Neuron (in vitro differentiated cells): ENCODE data around the gene ATP13A3.
"Not testable (repeated sequence)": the region's sequence is repeated elsewhere in the genome, so short reads cannot be mapped to it uniquely, and the experiment has no call there.

Experiments
- H2AFZ ChIP-seq: one replicate; pipeline ENCODE4 v1.6.1; 2013; ENCODE audit warnings: low read depth, mild to moderate bottlenecking, inconsistent platforms, low read length, moderate library complexity
- H3K27me3 ChIP-seq: one replicate; pipeline ENCODE4 v1.6.1; 2013; ENCODE audit warnings: low read length; ENCODE audit not compliant: insufficient read depth
- H3K36me3 ChIP-seq: one replicate; pipeline ENCODE4 v1.6.1; 2013; ENCODE audit warnings: low read length; ENCODE audit not compliant: insufficient read depth
- H3K4me1 ChIP-seq: one replicate; pipeline ENCODE4 v1.6.1; 2013; ENCODE audit warnings: low read length; ENCODE audit not compliant: insufficient read depth
- H3K4me3 ChIP-seq: 2 replicates; pipeline ENCODE4 v1.5.1; 2013; ENCODE audit warnings: mild to moderate bottlenecking, low read length, moderate library complexity
- H3K9me3 ChIP-seq: one replicate; pipeline ENCODE4 v1.6.1; 2013; ENCODE audit warnings: low read length

The ATP13A3 gene

DNA sequence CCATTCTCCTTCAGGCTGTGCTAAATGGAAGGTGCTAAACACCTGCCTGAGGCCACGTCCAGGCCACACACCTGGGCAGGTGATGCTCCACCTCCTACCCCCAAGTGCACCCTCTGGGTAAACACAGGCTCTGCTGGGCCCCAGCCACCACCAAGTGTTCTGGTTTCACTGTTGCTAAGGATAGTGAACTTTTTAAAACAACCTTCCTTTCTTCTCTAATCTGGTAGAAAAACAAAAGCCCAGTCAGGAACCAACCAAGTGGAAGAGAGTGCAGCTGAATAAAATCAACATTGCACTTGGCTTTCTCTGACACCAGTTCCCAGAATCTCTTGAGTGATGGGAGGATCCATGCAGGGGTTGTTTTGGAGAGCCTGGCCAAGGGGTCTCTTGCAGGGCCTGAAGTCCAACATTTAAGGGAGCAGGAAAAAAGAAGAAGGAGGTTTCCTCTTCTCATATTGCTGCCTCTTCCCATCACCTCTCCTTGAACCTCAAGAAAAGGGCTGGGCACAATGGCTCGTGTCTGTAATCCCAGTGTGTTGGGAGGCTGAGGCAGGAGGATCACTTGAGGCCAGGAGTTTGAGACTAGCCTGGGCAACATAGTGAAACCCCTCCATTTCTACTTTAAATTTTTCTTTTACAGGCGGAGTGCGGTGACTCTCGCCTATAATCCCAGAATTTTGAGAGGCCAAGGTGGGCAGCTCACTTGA lies 26.2 kb upstream of the ATP13A3 start:
- Histone ChIP-seq H3K4me1 (no peaks in the 10 kb centered on the region), H3K27me3 (no peaks in the 10 kb centered on the region), H3K4me3 (no peak overlapping the region), H3K36me3 (no peaks in the 10 kb centered on the region), H3K9me3 (no peaks in the 10 kb centered on the region), H2AFZ (no peak overlapping the region)

DNA sequence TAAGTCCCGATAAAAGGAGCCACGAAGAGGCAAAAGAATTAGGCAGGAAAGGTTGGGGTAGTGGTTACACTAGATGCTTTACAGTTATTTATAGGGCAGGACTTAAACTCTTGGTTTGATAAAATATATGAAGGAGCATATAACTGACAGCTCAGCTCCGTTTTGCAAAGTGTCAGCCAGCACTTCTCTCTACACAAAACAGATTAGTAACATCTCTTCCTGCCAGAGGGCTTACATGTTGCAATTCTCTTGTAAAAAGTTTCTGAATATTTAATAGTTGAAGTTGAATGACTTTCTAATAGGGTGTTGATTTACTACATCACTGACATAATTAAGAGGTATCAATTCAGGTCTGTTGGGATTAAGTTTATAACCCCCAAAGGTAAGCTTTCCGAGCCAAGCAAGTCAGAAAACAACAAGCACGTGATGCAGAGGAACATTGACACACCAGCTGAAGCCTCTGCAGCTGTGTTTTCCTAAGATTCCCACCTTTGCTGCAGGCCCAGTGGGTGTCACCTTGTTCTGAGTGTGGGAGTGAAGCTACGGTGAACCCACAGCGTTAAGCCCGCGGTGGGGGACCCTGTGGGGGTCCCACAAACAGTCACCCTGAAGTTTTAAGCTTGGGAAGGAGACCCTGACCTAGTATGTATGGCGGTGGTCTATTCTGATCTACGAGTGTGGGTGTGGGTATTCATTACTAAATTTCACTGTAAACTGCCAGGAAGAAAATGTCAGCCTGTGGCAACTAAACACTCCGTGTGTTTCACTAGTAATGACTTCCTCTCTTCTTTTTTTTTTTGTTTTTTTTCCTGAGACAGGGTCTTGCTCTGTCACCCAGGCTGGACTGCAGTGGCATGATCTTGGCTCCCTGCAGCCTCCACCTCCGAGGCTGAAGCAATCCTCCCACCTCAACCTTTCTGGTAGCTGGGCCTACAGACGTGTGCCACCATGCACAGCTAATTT lies 22.0 kb upstream of the ATP13A3 start:
- H2AFZ ChIP-seq, result no peak overlapping the region
- H3K27me3 ChIP-seq, result no peaks in the 10 kb centered on the region
- no peak overlapping the region for H3K4me3 ChIP-seq
- no peaks in the 10 kb centered on the region for H3K4me1 ChIP-seq
- H3K9me3 ChIP-seq, result no peaks in the 10 kb centered on the region
- H3K36me3 ChIP-seq, result no peaks in the 10 kb centered on the region

DNA sequence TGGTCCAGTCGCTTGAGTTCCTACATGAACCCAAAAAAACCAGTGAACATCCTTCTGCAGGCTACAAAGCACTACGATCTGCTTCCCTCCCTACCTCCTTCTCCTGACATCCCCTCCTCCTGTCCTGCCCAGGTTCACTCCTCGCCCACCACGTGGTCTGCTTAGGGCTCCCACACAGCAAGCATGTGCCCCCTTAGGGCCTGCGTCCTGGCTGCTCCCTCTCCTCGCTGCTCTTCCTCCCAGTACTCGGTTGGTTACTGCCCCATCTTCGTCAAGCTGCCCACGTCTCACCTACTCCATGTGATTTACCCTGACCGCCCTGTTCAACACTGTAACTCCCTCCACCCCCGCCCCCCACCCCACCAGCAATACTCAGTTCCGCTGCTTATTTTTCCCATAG lies 20.8 kb upstream of the ATP13A3 start:
- Histone ChIP-seq H3K9me3 (no peaks in the 10 kb centered on the region), H3K4me1 (no peaks in the 10 kb centered on the region), H3K27me3 (no peaks in the 10 kb centered on the region)

DNA sequence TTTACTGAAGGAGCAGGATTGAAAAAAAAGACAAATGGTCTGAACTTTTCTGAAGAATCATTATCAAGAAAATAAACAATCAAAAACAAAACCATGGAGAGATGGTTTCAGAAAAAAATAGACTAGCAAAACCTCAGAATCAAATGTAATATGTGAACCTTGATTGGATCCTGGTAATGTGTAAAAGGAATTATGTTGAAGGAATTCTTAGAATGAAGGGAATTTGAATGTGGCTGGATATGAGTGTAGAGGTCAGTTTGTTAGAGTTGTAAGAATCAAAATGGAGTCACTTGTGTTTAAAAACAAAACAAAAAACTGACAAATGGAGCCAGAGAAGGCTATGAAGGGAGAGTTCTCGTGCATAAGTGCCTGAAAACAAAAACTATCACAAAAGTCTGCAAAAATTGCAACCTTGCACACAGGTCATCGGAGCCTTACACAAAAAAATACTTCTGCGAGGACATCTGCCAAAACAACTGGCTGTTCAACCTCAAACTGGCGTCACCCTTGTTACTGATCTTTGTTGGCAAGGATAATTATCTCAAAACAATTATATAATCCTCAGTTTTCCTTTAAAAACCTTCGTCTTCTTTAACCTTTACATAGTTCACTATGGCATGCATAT lies 19.1 kb upstream of the ATP13A3 start:
- Histone ChIP-seq H3K9me3 (peaks cover 2% of the 10 kb centered on the region), H2AFZ (no peak overlapping the region)

More for the DNA sequence above, 20.8 kb upstream of the ATP13A3 start:
- Histone ChIP-seq H3K36me3 (no peaks in the 10 kb centered on the region), H2AFZ (no peak overlapping the region), H3K4me3 (no peak overlapping the region)

DNA sequence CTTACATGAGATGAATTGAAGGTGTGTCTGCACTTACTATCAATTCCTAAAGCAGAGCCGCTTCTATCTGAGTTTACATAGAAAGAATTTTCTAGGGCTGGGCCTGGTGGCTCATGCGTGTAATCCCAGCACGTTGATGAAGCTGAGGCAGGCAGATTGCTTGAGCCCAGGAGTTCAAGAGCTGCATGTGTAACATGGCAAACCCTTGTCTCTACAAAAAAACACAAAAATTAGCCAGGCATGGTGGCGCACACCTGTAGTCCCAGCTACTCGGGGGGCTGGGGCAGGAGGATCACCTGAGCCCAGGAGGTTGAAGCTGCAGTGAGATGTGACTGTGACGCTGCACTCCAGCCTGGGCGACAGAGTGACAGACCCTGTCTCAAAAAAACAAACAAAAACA lies 18.1 kb upstream of the ATP13A3 start:
- H3K36me3 ChIP-seq, result no peaks in the 10 kb centered on the region
- no peaks in the 10 kb centered on the region for H3K4me1 ChIP-seq
- no peak overlapping the region for H3K4me3 ChIP-seq
- no peaks in the 10 kb centered on the region for H3K27me3 ChIP-seq
- H3K9me3 ChIP-seq, result peaks cover 2% of the 10 kb centered on the region
- no peak overlapping the region for H2AFZ ChIP-seq

More for the DNA sequence above, 19.1 kb upstream of the ATP13A3 start:
- H3K4me3 ChIP-seq, result no peak overlapping the region
- H3K36me3 ChIP-seq, result no peaks in the 10 kb centered on the region
- no peaks in the 10 kb centered on the region for H3K4me1 ChIP-seq
- no peaks in the 10 kb centered on the region for H3K27me3 ChIP-seq

DNA sequence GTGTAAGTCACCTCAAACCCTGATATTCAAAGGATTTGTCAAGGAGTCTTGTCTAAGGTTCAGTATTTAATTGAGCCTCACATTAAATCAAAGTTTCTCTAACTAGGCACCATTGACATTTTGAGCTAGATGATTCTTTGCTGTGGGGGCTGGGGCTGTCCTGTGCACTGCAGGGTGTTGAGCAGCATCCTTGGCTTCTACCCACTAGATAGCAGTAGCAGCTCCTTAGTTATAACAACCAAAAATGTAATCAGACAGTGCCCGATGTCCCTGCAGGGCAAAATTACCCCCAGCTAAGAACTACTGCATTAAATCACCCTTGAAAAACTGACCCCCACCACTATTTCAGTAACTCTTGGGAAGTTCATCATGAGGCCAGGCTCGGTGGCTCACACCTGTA lies 17.3 kb upstream of the ATP13A3 start:
- Histone ChIP-seq H3K4me3 (no peak overlapping the region), H3K9me3 (peaks cover 2% of the 10 kb centered on the region), H3K27me3 (no peaks in the 10 kb centered on the region), H3K4me1 (no peaks in the 10 kb centered on the region), H3K36me3 (no peaks in the 10 kb centered on the region), H2AFZ (no peak overlapping the region)

DNA sequence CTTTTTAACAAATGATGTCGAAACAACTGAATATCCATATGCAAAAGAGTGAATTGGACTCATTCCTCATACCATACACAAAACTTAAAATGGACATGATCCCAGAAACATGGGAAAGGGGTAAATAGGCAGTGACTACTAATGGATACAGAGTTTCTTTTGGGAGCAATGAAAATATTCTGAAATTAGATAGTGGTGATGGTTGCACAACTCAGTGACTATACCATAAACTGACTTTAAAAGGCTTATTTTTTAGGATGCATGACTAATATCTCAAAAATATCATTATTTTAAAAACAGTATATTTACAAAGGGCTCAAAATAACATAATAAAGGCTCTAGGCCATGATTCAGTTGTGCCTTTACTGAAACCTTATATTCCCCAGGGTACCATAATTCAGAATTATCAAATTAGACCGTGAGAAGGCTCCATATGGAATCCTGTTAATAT lies 16.3 kb upstream of the ATP13A3 start:
- Histone ChIP-seq H3K36me3 (no peaks in the 10 kb centered on the region), H3K4me1 (no peaks in the 10 kb centered on the region), H2AFZ (no peak overlapping the region), H3K9me3 (peaks cover 2% of the 10 kb centered on the region), H3K4me3 (no peak overlapping the region), H3K27me3 (no peaks in the 10 kb centered on the region)

DNA sequence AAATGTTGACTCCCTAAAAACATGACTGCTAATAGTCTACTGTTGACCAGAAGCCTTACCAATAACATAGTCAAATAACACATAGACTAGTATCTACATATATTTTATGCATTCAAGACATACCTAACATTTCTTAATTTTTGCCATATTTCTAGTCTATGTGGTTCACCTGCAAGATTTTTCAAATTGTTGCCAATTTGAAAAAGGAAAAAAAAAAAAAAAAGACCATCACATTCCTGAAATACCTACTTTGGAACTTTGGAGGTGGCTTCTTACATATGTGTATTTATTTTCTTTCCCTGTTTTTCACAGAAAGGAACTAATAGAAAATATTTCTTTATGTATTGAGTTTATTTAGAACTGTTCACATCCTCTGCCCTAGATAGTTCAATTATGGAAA lies 13.4 kb upstream of the ATP13A3 start:
- Histone ChIP-seq H2AFZ (no peak overlapping the region), H3K36me3 (no peaks in the 10 kb centered on the region), H3K4me1 (no peaks in the 10 kb centered on the region), H3K4me3 (no peak overlapping the region), H3K27me3 (no peaks in the 10 kb centered on the region), H3K9me3 (peaks cover 2% of the 10 kb centered on the region)

DNA sequence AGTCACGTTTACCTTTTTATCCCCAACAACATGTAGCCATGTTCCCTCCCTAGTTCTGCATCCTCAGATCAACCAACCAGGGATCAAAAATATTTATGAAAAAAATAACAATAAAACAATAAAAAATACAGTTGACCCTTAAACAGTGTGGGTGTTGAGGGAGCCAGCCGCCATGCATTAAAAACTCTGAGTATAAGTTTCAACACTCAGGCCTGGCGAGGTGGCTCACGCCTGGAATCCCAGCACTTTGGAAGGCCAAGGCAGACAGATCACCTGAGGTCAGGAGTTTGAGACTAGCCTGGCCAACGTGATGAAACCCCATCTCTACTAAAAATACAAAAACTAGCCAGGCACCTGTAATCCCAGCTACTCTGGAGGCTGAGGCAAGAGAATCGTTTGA lies 12.7 kb upstream of the ATP13A3 start:
- not testable (repeated sequence) for H3K27me3 ChIP-seq, H2AFZ ChIP-seq, H3K9me3 ChIP-seq, H3K36me3 ChIP-seq, H3K4me3 ChIP-seq, H3K4me1 ChIP-seq

DNA sequence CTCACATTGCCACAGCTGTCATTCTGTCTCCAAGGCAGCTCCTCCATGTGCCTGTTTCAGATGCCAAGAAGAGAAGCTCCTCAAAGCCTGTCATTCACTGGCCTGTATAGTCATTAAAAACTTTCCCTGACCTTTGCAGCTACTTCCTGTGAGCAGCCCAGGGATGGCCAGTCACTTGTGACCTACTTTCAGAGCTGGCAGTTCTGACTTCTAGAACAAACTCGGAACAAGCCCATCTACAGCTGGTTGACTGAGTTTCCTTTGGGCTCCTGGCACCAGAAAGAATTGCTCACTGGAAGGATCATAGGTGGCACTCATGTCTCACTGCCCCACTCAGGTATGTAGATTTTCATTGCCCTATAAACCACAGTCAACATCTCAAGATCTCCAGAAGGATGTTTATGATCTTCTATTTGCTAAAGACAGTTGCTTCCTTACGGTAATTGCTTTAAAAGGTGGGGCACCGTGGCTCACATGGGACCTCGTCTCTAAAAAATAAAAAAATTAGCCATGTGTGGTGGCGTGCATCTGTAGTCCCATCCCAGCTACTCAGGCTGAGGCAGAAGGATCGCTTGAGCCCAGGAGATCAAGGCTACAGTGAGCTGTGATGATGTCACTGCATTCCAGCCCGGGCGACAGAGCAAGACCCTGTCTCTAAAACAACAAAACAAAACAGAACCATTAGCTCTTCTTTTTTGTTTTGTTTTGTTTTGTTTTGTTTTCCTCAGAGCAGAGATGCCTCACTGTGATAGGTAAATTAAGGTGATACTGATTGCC lies 11.2 kb upstream of the ATP13A3 start:
- H2AFZ ChIP-seq, result no peak overlapping the region
- H3K4me3 ChIP-seq, result no peak overlapping the region
- peaks cover 2% of the 10 kb centered on the region for H3K9me3 ChIP-seq

DNA sequence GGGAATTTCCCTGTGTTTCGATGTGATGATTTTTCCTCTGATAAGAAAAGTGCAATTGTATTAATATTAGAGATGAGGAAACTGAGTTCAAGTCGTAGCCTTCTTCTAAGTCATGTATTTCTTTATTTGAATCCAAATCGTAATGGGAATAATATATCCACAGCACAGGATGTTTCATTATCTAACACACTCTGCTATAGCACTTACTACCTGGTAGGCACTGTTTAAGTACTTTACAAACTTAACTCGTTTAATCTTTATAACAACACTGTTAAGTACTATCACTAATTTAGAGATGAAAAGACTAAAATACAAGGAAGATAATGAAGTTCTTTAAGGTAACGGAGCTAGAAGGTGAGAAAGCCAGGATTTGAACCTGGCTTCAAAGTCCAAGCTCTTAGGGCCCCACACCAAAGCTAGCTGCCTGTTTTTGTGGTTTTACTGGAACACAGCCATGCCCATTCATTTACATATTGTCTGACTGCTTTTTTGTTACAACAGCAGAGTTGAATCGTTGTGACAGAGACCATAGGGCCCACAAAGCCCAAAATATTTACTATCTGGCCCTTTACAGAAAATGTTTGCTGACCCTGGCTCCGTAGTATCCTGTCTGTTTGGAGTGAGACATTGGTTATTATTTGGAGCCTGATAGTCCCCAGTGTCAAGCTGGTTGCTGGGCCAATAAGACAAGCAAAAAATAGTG lies 9.6 kb upstream of the ATP13A3 start:
- no peak overlapping the region for H3K4me3 ChIP-seq
- H3K27me3 ChIP-seq, result no peaks in the 10 kb centered on the region
- no peaks in the 10 kb centered on the region for H3K9me3 ChIP-seq
- H3K36me3 ChIP-seq, result no peaks in the 10 kb centered on the region
- H3K4me1 ChIP-seq, result no peaks in the 10 kb centered on the region
- no peak overlapping the region for H2AFZ ChIP-seq

More for the DNA sequence above, 11.2 kb upstream of the ATP13A3 start:
- no peaks in the 10 kb centered on the region for H3K4me1 ChIP-seq
- H3K27me3 ChIP-seq, result no peaks in the 10 kb centered on the region
- H3K36me3 ChIP-seq, result no peaks in the 10 kb centered on the region

DNA sequence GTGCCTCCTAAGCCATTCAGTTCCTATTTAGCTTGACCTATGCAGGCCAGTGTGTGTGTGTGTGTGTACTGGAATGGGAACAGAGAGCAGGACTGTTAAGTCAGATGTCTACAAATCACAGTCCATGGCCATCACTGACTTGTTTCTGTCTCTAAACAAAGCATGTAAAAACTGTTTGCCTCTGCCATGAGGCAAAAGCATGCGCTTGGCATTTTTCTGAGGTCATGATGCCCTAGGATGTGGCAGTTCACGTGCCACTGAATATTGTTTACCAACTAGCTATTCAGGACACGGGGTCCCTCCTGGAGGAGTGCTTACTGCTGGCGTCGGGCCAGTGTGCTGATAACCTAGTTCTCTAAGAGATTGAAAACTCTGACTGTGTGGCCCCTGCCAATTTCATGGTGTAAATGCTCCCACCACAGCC lies 8.2 kb upstream of the ATP13A3 start:
- no peaks in the 10 kb centered on the region for H3K9me3 ChIP-seq
- H2AFZ ChIP-seq, result no peak overlapping the region
- H3K27me3 ChIP-seq, result no peaks in the 10 kb centered on the region
- no peaks in the 10 kb centered on the region for H3K36me3 ChIP-seq
- no peak overlapping the region for H3K4me3 ChIP-seq
- H3K4me1 ChIP-seq, result no peaks in the 10 kb centered on the region
